ENCODE data around the gene STARD3.

The STARD3 gene

GRCh38 chr17:39661744-39662541, 25.0 kb downstream of the STARD3 start:
- no peak for DNase-seq

- no peak for DNase-seq
These were observed 25.8 kb downstream of the STARD3 start for GRCh38 chr17:39662551-39663339.

- no peak for DNase-seq
These were observed 26.4 kb downstream of the STARD3 start for GRCh38 chr17:39663340-39663687.

- DNase-seq, result no peak
These were observed 27.0 kb downstream of the STARD3 start for GRCh38 chr17:39663688-39664580.

DNA sequence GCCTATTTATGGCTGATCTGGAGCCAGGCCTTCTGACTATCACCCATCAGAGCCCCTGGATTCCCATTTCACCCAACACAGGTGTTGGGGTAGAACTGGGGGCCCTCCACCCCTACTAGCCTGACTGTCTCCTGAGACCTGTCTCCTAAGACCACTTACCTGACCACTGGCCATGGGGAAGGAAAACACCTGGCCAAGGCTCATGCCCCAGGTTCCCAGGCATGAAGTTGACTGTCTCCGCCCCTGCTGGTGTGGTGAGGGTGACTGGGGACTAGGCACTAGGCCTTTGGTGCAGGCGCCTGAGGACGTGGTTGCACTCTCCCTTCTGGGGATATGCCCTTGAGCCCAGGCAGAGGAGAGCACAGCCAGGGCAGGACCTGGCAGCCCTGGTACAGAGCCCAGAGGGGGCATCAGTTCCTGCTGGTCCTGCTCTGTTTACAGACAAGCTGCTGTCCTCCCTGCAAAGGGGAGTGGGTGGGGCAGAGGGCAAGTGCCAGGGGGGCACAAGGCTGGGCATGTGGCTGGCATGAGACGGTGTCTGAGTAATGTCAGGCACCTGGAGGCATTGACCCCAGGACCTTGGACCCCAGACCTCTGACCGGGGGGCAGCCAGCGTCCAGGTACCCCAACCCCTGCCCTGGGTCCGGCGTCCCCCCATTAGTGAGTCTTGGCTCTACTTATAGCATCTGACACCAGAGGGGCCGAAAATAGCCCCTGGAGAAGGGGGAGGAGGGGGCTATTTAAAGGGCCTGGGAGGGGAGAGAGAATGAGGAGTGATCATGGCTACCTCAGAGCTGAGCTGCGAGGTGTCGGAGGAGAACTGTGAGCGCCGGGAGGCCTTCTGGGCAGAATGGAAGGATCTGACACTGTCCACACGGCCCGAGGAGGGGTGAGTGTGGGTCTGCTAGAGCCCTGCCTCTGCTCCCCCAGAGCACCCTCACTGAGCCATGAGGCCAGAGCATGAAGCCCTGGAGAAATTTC, 27.9 kb downstream of the STARD3 start, which contains the start of gene TCAP:
Gene TCAP, plus strand, starts transcription at position 769 of the 981 bp plus-strand sequence. Its CDS starts 11 bp downstream, at position 780.
- DNase-seq, result no peak

DNA sequence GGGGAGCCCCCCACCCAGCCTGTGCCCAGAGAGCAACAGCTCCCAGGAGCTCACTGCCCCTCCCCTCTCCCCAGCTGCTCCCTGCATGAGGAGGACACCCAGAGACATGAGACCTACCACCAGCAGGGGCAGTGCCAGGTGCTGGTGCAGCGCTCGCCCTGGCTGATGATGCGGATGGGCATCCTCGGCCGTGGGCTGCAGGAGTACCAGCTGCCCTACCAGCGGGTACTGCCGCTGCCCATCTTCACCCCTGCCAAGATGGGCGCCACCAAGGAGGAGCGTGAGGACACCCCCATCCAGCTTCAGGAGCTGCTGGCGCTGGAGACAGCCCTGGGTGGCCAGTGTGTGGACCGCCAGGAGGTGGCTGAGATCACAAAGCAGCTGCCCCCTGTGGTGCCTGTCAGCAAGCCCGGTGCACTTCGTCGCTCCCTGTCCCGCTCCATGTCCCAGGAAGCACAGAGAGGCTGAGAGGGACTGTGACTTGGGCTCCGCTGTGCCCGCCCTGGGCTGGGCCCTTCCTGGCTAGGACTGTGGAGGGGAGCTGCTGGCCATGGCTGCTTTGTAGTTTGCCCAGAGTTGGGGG, 28.8 kb downstream of the STARD3 start:
- DNase-seq, result no peak

GRCh38 chr17:39666231-39666600, 29.3 kb downstream of the STARD3 start:
- DNase-seq, result no peak

- DNase-seq, result no peak
These were observed 29.8 kb downstream of the STARD3 start for GRCh38 chr17:39666601-39667261.

- no peak for DNase-seq
These were observed 30.5 kb downstream of the STARD3 start for GRCh38 chr17:39667262-39667944.

- DNase-seq, result peak; percentile 71
These were observed 31.3 kb downstream of the STARD3 start, which contains the start of gene PNMT for GRCh38 chr17:39667945-39668924. TSS of gene PNMT (plus strand) at chr17:39668453. CDS start at chr17:39668476, 23 bp downstream.

- DNase-seq, result no peak
These were observed 33.2 kb downstream of the STARD3 start for GRCh38 chr17:39669897-39670735.

GRCh38 chr17:39670746-39671145, 33.8 kb downstream of the STARD3 start:
- DNase-seq, result no peak

DNA sequence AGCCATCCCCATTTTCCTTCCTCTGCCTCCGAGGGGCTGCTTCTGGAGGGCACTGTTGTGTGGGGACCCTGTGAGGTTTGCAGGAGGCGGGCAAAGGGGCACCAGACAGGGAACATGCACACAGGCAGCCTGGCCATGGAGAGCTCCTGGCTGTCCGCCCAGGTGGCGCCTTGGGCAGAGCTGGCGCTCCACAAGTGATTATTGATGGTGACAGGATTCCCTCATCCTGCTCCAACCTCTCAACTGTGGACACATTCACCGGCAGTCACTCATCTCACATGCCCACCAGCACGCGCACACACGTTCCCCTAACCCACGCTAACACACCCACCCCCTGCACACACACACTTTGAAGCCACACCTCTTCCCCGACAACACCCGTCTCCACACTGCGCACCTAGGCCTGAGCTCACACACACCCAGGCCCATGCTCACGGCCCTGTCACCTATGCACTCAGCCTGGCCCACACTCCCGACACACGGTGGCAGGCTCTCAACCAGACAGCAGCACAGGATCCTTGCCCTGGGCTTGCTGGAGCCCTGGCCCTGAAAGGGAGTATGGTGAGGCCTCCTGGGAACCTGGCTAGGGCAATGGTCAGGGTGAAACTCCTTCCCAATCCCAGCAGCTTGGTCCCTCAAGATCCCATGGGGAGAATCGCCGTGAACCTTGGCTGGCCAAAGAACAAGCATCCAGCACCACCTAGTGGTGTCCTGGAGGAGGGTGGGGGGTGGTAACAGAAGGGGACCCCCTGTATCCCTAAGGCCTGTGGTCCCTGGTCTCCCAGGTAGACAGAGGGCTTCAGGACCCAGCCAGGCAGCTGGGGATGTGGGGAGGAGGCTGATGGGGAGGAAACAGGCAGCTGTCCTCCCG, 34.9 kb downstream of the STARD3 start:
- DNase-seq, result no peak

DNA sequence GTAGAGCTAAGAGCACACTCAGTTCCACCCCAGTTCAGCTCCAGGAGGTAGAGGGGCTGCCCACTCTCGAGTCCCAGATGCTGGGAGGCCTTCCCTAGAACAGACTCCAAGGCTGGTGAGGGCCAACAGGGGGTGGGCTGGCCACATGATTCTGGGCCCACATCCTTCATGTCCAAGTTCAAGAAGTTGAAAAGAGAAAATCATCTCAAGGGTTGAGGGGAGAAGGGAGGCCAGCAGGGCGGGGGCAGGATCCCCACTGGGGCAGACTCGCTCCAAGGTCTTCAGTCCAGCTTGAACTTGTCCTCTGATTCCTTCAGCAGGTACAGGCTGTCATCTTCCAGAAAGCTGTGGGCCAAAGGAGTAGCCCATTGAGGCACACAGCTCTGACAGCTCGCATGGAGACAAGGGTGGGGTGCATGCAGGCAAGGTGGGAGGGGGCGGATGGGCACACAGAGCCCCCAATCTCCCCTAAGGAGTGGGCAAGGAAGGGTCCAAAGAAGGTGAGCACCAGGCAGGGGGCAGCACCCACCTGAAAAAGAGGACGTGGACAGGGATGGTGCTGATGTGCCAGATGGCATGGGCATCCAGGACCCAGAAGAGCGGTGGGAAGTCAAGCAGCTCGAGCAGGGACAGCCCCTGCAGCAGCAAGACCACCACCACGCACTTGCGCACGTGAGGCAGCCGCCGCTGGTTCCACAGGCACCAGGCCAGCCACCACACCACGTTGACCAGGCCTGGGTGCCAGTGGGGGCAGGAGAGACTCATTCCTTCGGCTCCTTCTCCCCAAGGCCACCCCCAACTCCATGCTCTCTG, 35.8 kb downstream of the STARD3 start:
- no peak for DNase-seq

- DNase-seq, result no peak
These were observed 36.6 kb downstream of the STARD3 start for GRCh38 chr17:39673335-39674081.
